ENCODE data around the gene CYB561D2. TPM values are rescaled to one million over a fixed set of nuclear protein-coding genes. Genes with fewer than 3 reads are reported as not detected.

CYB561D2 gene
- total and polyA plus RNA-seq, 2 of the 13 experiments (the other 11 are each of a cell fraction or from before 2014, with no cell fraction given): 11.1 to 17.2 TPM

DNA sequence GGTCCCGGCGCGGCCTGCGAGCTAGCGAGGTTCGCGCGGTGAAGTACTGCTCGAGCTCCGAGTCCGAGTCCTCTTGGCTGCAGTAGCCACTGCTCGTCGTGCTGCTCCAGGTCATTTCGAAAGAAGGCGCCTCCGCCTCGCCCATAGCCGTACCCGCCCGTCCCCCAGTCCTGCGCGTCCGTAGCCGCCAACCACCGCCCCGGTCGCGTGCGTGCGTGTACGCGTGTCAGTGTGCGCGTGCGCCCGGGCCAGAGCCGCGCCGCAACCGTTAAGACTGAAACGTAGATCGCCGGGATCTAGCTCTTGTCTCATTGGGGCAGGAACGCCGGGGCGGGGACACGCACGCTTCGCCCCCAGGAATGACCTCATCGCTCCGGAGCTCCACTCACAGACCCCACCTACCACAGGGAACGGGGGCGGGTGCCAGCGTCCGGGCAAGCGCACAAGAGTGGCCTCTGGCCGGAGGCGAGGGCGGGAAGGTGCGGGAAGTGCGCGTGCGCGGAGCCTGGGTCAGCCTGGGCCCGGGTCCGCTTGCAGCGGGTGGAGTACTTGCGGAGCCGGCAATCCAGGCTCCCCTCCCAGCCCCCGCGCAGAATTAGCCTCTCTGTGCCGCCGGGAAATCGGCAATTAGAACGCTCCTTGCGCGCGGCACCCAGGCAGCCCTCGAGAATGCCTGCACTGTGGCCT, 13.3 kb upstream of the CYB561D2 start (continued):
- TF ChIP-seq, protein P1, sequence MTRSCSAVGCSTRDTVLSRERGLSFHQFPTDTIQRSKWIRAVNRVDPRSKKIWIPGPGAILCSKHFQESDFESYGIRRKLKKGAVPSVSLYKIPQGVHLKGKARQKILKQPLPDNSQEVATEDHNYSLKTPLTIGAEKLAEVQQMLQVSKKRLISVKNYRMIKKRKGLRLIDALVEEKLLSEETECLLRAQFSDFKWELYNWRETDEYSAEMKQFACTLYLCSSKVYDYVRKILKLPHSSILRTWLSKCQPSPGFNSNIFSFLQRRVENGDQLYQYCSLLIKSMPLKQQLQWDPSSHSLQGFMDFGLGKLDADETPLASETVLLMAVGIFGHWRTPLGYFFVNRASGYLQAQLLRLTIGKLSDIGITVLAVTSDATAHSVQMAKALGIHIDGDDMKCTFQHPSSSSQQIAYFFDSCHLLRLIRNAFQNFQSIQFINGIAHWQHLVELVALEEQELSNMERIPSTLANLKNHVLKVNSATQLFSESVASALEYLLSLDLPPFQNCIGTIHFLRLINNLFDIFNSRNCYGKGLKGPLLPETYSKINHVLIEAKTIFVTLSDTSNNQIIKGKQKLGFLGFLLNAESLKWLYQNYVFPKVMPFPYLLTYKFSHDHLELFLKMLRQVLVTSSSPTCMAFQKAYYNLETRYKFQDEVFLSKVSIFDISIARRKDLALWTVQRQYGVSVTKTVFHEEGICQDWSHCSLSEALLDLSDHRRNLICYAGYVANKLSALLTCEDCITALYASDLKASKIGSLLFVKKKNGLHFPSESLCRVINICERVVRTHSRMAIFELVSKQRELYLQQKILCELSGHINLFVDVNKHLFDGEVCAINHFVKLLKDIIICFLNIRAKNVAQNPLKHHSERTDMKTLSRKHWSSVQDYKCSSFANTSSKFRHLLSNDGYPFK (CRISPR knock-in tag; IDR thresholded peaks at IDR 0.05; ENCODE audit: borderline replicate concordance): peak; percentile 5; the same call in 1 of the 2 replicates
- no peak for TF ChIP-seq LCORL (IDR thresholded peaks at IDR 0.05)
- TF ChIP-seq LCORL (CRISPR knock-in tag; IDR thresholded peaks at IDR 0.05): peak; percentile 83; the same call in 1 of the 2 replicates
- no peak for TF ChIP-seq HHEX (CRISPR knock-in tag; IDR thresholded peaks at IDR 0.05)
- TF ChIP-seq, protein P2, sequence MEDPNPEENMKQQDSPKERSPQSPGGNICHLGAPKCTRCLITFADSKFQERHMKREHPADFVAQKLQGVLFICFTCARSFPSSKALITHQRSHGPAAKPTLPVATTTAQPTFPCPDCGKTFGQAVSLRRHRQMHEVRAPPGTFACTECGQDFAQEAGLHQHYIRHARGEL (CRISPR knock-in tag; IDR thresholded peaks at IDR 0.05): 0 out of 2 replicates have a peak, but pooled peaks have one; percentile 25
- TF ChIP-seq ZNF256 (CRISPR knock-in tag; conservative IDR thresholded peaks at IDR 0.05): peak; percentile 95
- no peak for TF ChIP-seq ZNF550 (CRISPR knock-in tag; IDR thresholded peaks at IDR 0.05; ENCODE audit: borderline replicate concordance)
- peak; percentile 27; the same call in 1 of the 2 replicates for TF ChIP-seq FOXK1 (CRISPR knock-in tag; IDR thresholded peaks at IDR 0.05; ENCODE audit: borderline replicate concordance, low read depth)
- peak; percentile 20; the same call in 1 of the 2 replicates for TF ChIP-seq FOXO1 (CRISPR knock-in tag; IDR thresholded peaks at IDR 0.05)
- TF ChIP-seq, protein P3, sequence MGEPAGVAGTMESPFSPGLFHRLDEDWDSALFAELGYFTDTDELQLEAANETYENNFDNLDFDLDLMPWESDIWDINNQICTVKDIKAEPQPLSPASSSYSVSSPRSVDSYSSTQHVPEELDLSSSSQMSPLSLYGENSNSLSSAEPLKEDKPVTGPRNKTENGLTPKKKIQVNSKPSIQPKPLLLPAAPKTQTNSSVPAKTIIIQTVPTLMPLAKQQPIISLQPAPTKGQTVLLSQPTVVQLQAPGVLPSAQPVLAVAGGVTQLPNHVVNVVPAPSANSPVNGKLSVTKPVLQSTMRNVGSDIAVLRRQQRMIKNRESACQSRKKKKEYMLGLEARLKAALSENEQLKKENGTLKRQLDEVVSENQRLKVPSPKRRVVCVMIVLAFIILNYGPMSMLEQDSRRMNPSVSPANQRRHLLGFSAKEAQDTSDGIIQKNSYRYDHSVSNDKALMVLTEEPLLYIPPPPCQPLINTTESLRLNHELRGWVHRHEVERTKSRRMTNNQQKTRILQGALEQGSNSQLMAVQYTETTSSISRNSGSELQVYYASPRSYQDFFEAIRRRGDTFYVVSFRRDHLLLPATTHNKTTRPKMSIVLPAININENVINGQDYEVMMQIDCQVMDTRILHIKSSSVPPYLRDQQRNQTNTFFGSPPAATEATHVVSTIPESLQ (CRISPR knock-in tag; conservative IDR thresholded peaks at IDR 0.05): no peak
- peak; percentile 59 for TF ChIP-seq ZNF883 (CRISPR knock-in tag; IDR thresholded peaks at IDR 0.05; ENCODE audit: not compliant biosample characterization)
- TF ChIP-seq, protein P4, sequence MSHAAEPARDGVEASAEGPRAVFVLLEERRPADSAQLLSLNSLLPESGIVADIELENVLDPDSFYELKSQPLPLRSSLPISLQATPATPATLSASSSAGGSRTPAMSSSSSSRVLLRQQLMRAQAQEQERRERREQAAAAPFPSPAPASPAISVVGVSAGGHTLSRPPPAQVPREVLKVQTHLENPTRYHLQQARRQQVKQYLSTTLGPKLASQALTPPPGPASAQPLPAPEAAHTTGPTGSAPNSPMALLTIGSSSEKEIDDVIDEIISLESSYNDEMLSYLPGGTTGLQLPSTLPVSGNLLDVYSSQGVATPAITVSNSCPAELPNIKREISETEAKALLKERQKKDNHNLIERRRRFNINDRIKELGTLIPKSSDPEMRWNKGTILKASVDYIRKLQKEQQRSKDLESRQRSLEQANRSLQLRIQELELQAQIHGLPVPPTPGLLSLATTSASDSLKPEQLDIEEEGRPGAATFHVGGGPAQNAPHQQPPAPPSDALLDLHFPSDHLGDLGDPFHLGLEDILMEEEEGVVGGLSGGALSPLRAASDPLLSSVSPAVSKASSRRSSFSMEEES (CRISPR knock-in tag; IDR thresholded peaks at IDR 0.05): no peak; the same call in none of the 2 replicates
- TF ChIP-seq JUNB (CRISPR knock-in tag; IDR thresholded peaks at IDR 0.05; ENCODE audit: borderline replicate concordance): 0 out of 2 replicates have a peak, but pooled peaks have one; percentile 56
- TF ChIP-seq EZH2 (conservative IDR thresholded peaks at IDR 0.05; ENCODE audit: low read depth, low read length): no peak
- 0 out of 2 replicates have a peak, but pooled peaks have one; percentile 33 for TF ChIP-seq ZFP41 (CRISPR knock-in tag; IDR thresholded peaks at IDR 0.05; ENCODE audit: borderline replicate concordance)
- TF ChIP-seq KLF6 (CRISPR knock-in tag; IDR thresholded peaks at IDR 0.05): no peak
- TF ChIP-seq, protein P5, sequence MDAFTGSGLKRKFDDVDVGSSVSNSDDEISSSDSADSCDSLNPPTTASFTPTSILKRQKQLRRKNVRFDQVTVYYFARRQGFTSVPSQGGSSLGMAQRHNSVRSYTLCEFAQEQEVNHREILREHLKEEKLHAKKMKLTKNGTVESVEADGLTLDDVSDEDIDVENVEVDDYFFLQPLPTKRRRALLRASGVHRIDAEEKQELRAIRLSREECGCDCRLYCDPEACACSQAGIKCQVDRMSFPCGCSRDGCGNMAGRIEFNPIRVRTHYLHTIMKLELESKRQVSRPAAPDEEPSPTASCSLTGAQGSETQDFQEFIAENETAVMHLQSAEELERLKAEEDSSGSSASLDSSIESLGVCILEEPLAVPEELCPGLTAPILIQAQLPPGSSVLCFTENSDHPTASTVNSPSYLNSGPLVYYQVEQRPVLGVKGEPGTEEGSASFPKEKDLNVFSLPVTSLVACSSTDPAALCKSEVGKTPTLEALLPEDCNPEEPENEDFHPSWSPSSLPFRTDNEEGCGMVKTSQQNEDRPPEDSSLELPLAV (CRISPR knock-in tag; conservative IDR thresholded peaks at IDR 0.05; ENCODE audit: low read depth): 0 out of 2 replicates have a peak, but pooled peaks have one; percentile 22
- 0 out of 2 replicates have a peak, but pooled peaks have one; percentile 29 for TF ChIP-seq KDM3A (CRISPR knock-in tag; IDR thresholded peaks at IDR 0.05; ENCODE audit: low read depth)
- peak; percentile 22; the same call in 1 of the 2 replicates for TF ChIP-seq WIZ (CRISPR knock-in tag; IDR thresholded peaks at IDR 0.05)
- TF ChIP-seq NKX3-1 (CRISPR knock-in tag; IDR thresholded peaks at IDR 0.05): 0 out of 2 replicates have a peak, but pooled peaks have one; percentile 37
- TF ChIP-seq MED1 (CRISPR knock-in tag; IDR thresholded peaks at IDR 0.05): peak; percentile 81
- peak; percentile 98 for TF ChIP-seq ZNF430 (CRISPR knock-in tag; IDR thresholded peaks at IDR 0.05)
